Calu3 (cell line): ENCODE results near the gene LITAFD. TPM values are rescaled to one million over a fixed set of nuclear protein-coding genes. Genes with fewer than 3 reads are reported as not detected.

ENCODE experiments used
- BruUV-seq: library from RNA; stranded (reverse); fragments of 400-500 nt; replicated peaks from 2 replicates; lab custom pipeline; 2021; lab: Mats Ljungman, UMichigan
- CTCF ChIA-PET: fragments of 300-600 bp; sonication (Branson Sonifier 250); formaldehyde crosslinking; loops from one replicate; lab custom pipeline; 2022; ENCODE audit warnings: antibody characterized with exemption; lab: Charles Lee
- DNase-seq: peaks from one replicate; pipeline ENCODE4 v3.0.0; 2022
- H3K27ac Mint-ChIP-seq: one replicate; pipeline ENCODE4 v1.8.0; 2022; ENCODE audit warnings: mixed read lengths; ENCODE audit not compliant: unreplicated experiment
- H3K27me3 Mint-ChIP-seq: one replicate; pipeline ENCODE4 v1.8.0; 2022; ENCODE audit warnings: mixed read lengths; ENCODE audit not compliant: unreplicated experiment
- H3K36me3 Mint-ChIP-seq: one replicate; pipeline ENCODE4 v1.8.0; 2022; ENCODE audit warnings: mild to moderate bottlenecking, moderate library complexity, mixed read lengths; ENCODE audit not compliant: insufficient read depth, unreplicated experiment
- H3K4me1 Mint-ChIP-seq: one replicate; pipeline ENCODE4 v1.8.0; 2022; ENCODE audit warnings: mild to moderate bottlenecking, low read depth, mixed read lengths; ENCODE audit not compliant: unreplicated experiment
- H3K4me3 Mint-ChIP-seq: one replicate; pipeline ENCODE4 v1.8.0; 2022; ENCODE audit warnings: mild to moderate bottlenecking, low read depth, moderate library complexity, mixed read lengths; ENCODE audit not compliant: unreplicated experiment
- H3K9me3 Mint-ChIP-seq: one replicate; pipeline ENCODE4 v1.8.0; 2022; ENCODE audit warnings: low read depth, mixed read lengths; ENCODE audit not compliant: unreplicated experiment
- CTCF ChIP-seq: fragments of 200-600 bp; IDR thresholded peaks from one replicate; pipeline ENCODE4 v1.8.0; 2022; ENCODE audit warnings: antibody characterized with exemption; ENCODE audit not compliant: unreplicated experiment
- intact Hi-C: fragments of 100-400 bp; cut with micrococcal nuclease; formaldehyde crosslinking; loops from one replicate; pipeline ENCODE4 v1.10.0; 2022; ENCODE audit not compliant: unreplicated experiment
- total RNA-seq: library from RNA; stranded (reverse); gene quantifications from 2 replicates; pipeline ENCODE4 v1.2.3, GENCODE V29; 2022

The LITAFD gene
- total RNA-seq, 1 experiment from 2014 or later, result not detected

GRCh38 chr16:8878523-8878911 is 3.6 kb upstream of the LITAFD start:
- Mint-ChIP-seq H3K27me3 (no peaks in the 10 kb centered on the region), H3K9me3 (no peaks in the 10 kb centered on the region), H3K36me3 (peaks cover 10% of the 10 kb centered on the region), H3K27ac (peak overlapping the region; percentile 1), H3K4me3 (no peak overlapping the region), H3K4me1 (peaks cover 16% of the 10 kb centered on the region)
- intact Hi-C loops, result no loop called here
- no peak for TF ChIP-seq CTCF
- CTCF ChIA-PET, result interaction anchor here (0.9 to 1.4 kb wide), 3 partner anchors 10 to 14 kb away, joined by 3 to 8 read pairs (median 3); partner anchors contain the start of gene CARHSP1
- DNase-seq, result peak; percentile 42
- BruUV-seq, result no TSS peak

GRCh38 chr16:8880839-8881510 is 1.2 kb upstream of the LITAFD start:
- Mint-ChIP-seq H3K9me3 (no peaks in the 10 kb centered on the region), H3K4me1 (peaks cover 29% of the 10 kb centered on the region), H3K36me3 (peaks cover 22% of the 10 kb centered on the region), H3K4me3 (no peak overlapping the region), H3K27me3 (no peaks in the 10 kb centered on the region), H3K27ac (no peak overlapping the region)
- TF ChIP-seq CTCF, result no peak
- CTCF ChIA-PET, result interaction anchor here (0.6 to 2.0 kb wide), 8 partner anchors 10 to 90 kb away, joined by 3 to 18 read pairs (median 6); partner anchors contain the start of gene CARHSP1
- BruUV-seq, result no TSS peak
- intact Hi-C loops, result loop anchor here (1.0 to 5.0 kb wide), 3 partner anchors 84 to 310 kb away; partner anchors contain the start of genes PMM2 and TMEM186
- no peak for DNase-seq

- no peak for DNase-seq
- TF ChIP-seq CTCF, result no peak
- peaks cover 39% of the 10 kb centered on the region for H3K36me3 Mint-ChIP-seq
- peaks cover 38% of the 10 kb centered on the region for H3K4me1 Mint-ChIP-seq
- no peak overlapping the region for H3K27ac Mint-ChIP-seq
- no peaks in the 10 kb centered on the region for H3K27me3 Mint-ChIP-seq
- H3K4me3 Mint-ChIP-seq, result no peak overlapping the region
- CTCF ChIA-PET, result interaction anchor here (0.7 kb wide), 1 partner anchor 37 kb away, joined by 3 read pairs; no protein-coding TSS in a partner anchor
- H3K9me3 Mint-ChIP-seq, result no peaks in the 10 kb centered on the region
- no TSS peak for BruUV-seq
- intact Hi-C loops, result loop anchor here (5.0 kb wide), 1 partner anchor 86 kb away; the partner anchor contains the start of genes PMM2 and TMEM186
Measured at GRCh38 chr16:8882725-8883377, 700 bp downstream of the LITAFD start.

- intact Hi-C loops, result no loop called here
- no TSS peak for BruUV-seq
- no peaks in the 10 kb centered on the region for H3K9me3 Mint-ChIP-seq
- peak; percentile 20 for TF ChIP-seq CTCF
- no peak overlapping the region for H3K4me3 Mint-ChIP-seq
- CTCF ChIA-PET, result interaction anchor here (0.8 to 2.5 kb wide), 6 partner anchors 22 to 279 kb away, joined by 3 to 8 read pairs (median 5); no protein-coding TSS in a partner anchor
- H3K36me3 Mint-ChIP-seq, result peaks cover 42% of the 10 kb centered on the region
- H3K27ac Mint-ChIP-seq, result peak overlapping the region; percentile 58
- H3K27me3 Mint-ChIP-seq, result no peaks in the 10 kb centered on the region
- peaks cover 28% of the 10 kb centered on the region for H3K4me1 Mint-ChIP-seq
- DNase-seq, result peak; percentile 36
Measured at GRCh38 chr16:8885674-8886592, 3.8 kb downstream of the LITAFD start.
